ENCODE results near the gene ADARB2.
A peak's percentile ranks its signal among the peaks of the same experiment; 100 is the strongest.

ADARB2 gene

DNA sequence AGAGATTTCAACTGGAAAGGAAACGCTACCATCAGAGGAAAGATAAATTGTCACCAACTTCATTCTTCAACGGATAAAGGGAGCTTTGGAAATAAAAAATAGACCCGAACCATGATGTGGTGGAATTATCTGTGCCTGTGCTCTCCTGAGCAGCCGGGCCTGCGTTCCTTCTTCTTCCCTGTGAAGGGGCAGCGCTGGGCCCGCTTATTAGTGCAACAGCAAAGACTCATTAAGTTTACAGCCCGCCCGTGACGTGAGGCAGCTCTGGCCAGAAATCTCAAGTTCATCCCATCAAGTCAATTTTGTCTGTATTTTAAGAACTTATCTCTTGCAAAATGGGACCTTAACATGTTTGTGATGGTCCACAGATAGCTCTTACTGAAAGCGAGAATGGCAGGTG, 193.7 kb downstream of the ADARB2 start:
- Histone ChIP-seq H3K14ac (ENCODE audit: low read length) (no peak overlapping the region), H3K4ac (ENCODE audit: low read length) (no peak overlapping the region), H3K4me2 (ENCODE audit: insufficient read depth, low read length, poor library complexity, severe bottlenecking) (no peak overlapping the region), H2BK12ac (ENCODE audit: low read length) (no peak overlapping the region), H4K8ac (ENCODE audit: low read depth, low read length) (no peak overlapping the region), H2AK5ac (ENCODE audit: low read depth, low read length) (no peak overlapping the region), H3K9me3 (replicated peaks in 1 of 2; ENCODE audit: control insufficient read depth in 2 of 2, insufficient read depth in 1 of 2, low read depth in 1 of 2, low read length in 2 of 2) (peaks cover 0 to 11% of the 10 kb centered on the region in 2 donors), H2AFZ (ENCODE audit: low read length) (no peak overlapping the region), H2BK15ac (ENCODE audit: low read length) (no peak overlapping the region), H3K27ac (replicated peaks; ENCODE audit: low read length) (no peak overlapping the region), H2BK5ac (ENCODE audit: low read length) (no peak overlapping the region), H3K4me1 (ENCODE audit: control insufficient read depth in 2 of 2, insufficient read depth in 1 of 2, low read depth in 1 of 2, low read length in 2 of 2) (no peaks in the 10 kb centered on the region), H3K23ac (ENCODE audit: low read depth, low read length, poor library complexity) (no peak overlapping the region), H3K18ac (ENCODE audit: low read length) (no peak overlapping the region), H3K27me3 (ENCODE audit: control insufficient read depth in 3 of 3, insufficient read depth in 3 of 3, low read depth in 1 of 3, low read length in 3 of 3) (no peaks in the 10 kb centered on the region), H3K36me3 (replicated peaks in 1 of 2; ENCODE audit: control insufficient read depth in 2 of 2, insufficient read depth in 2 of 2, low read length in 2 of 2) (no peaks in the 10 kb centered on the region), H4K91ac (ENCODE audit: low read depth, low read length, poor library complexity) (no peak overlapping the region), H3K9ac (ENCODE audit: low read depth, low read length, poor library complexity) (no peak overlapping the region), H2BK120ac (ENCODE audit: low read depth, low read length) (no peak overlapping the region), H3K79me1 (ENCODE audit: low read depth, low read length) (no peaks in the 10 kb centered on the region), H3K4me3 (ENCODE audit: low read length in 2 of 2) (no peak overlapping the region)
- DNase-seq (ENCODE audit: low spot score) = no peak
- WGBS, 2 donors (ENCODE audit: extremely low coverage in 2 of 2, insufficient read length in 2 of 2, insufficient replicate concordance in 1 of 2) = no CpG with 5 or more reads among the region's 11 CpGs

DNA sequence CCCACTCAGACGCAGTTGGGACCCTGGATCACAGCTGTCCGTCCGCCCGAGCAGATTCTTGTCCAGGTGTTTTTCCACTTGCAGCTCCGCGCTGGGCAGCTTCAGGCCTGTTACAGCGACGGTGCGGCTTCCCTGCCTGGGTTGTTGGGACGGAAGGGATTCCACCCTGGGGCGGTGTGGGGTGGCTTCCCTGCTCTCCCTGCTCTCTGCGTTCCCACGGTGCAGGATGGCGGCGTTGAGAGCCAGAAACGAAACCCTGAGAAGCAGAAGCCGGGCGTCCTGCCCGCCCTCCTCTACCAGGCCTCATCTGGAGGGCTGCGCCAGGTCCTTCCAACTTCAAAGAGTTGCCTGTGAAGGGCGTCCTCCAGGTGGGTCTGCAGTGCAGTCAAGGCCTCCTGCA, 194.4 kb downstream of the ADARB2 start:
- Histone ChIP-seq H3K4me1 (ENCODE audit: control insufficient read depth in 2 of 2, insufficient read depth in 1 of 2, low read depth in 1 of 2, low read length in 2 of 2) (no peaks in the 10 kb centered on the region), H2BK120ac (ENCODE audit: low read depth, low read length) (no peak overlapping the region), H3K14ac (ENCODE audit: low read length) (no peak overlapping the region), H3K27ac (replicated peaks; ENCODE audit: low read length) (no peak overlapping the region), H2BK5ac (ENCODE audit: low read length) (no peak overlapping the region), H2AK5ac (ENCODE audit: low read depth, low read length) (peak overlapping the region; percentile 63), H3K79me1 (ENCODE audit: low read depth, low read length) (peaks cover 2% of the 10 kb centered on the region), H2AFZ (ENCODE audit: low read length) (no peak overlapping the region), H4K8ac (ENCODE audit: low read depth, low read length) (no peak overlapping the region), H3K36me3 (replicated peaks in 1 of 2; ENCODE audit: control insufficient read depth in 2 of 2, insufficient read depth in 2 of 2, low read length in 2 of 2) (no peaks in the 10 kb centered on the region), H3K4me3 (ENCODE audit: low read length in 2 of 2) (no peak overlapping the region), H4K91ac (ENCODE audit: low read depth, low read length, poor library complexity) (peak overlapping the region; percentile 72), H3K18ac (ENCODE audit: low read length) (peak overlapping the region; percentile 87), H2BK12ac (ENCODE audit: low read length) (peak overlapping the region; percentile 73), H3K4me2 (ENCODE audit: insufficient read depth, low read length, poor library complexity, severe bottlenecking) (no peak overlapping the region), H2BK15ac (ENCODE audit: low read length) (no peak overlapping the region), H3K9ac (ENCODE audit: low read depth, low read length, poor library complexity) (peak overlapping the region; percentile 21), H3K9me3 (replicated peaks in 1 of 2; ENCODE audit: control insufficient read depth in 2 of 2, insufficient read depth in 1 of 2, low read depth in 1 of 2, low read length in 2 of 2) (peaks cover 0 to 6% of the 10 kb centered on the region in 2 donors), H3K4ac (ENCODE audit: low read length) (no peak overlapping the region), H3K23ac (ENCODE audit: low read depth, low read length, poor library complexity) (no peak overlapping the region), H3K27me3 (ENCODE audit: control insufficient read depth in 3 of 3, insufficient read depth in 3 of 3, low read depth in 1 of 3, low read length in 3 of 3) (no peaks in the 10 kb centered on the region)
- DNase-seq (ENCODE audit: low spot score) = no peak
- no CpG with 5 or more reads among the region's 21 CpGs for WGBS, 2 donors (ENCODE audit: extremely low coverage in 2 of 2, insufficient read length in 2 of 2, insufficient replicate concordance in 1 of 2)

DNA sequence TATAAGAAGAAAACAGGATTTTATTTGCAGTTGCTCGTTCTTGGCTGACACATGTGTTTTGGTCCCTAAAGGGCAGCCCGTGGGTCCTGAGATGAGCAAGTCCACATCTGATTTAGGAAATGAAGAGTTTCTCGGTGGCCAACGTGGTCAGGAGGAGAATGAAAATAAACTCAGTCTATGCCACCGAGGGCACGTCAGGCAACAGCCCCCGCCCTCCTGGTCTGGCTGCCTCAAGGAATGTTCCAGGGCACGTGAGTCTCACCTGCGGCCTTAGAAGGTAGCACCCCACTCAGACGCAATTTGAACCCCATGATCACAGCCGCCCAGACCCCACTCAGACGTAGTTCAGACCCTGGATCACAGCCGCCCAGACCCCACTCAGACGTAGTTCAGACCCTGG, 197.2 kb downstream of the ADARB2 start:
- no peaks in the 10 kb centered on the region for H3K27me3 ChIP-seq (ENCODE audit: control insufficient read depth in 3 of 3, insufficient read depth in 3 of 3, low read depth in 1 of 3, low read length in 3 of 3)
- no peak for DNase-seq (ENCODE audit: low spot score)
- H3K36me3 ChIP-seq (replicated peaks in 1 of 2; ENCODE audit: control insufficient read depth in 2 of 2, insufficient read depth in 2 of 2, low read length in 2 of 2) = no peaks in the 10 kb centered on the region
- no peak overlapping the region for H3K18ac ChIP-seq (ENCODE audit: low read length)
- no peak overlapping the region for H2BK120ac ChIP-seq (ENCODE audit: low read depth, low read length)
- no peaks in the 10 kb centered on the region for H3K9me3 ChIP-seq (replicated peaks in 1 of 2; ENCODE audit: control insufficient read depth in 2 of 2, insufficient read depth in 1 of 2, low read depth in 1 of 2, low read length in 2 of 2)
- H3K9ac ChIP-seq (ENCODE audit: low read depth, low read length, poor library complexity) = no peak overlapping the region
- H2BK12ac ChIP-seq (ENCODE audit: low read length) = no peak overlapping the region
- H4K8ac ChIP-seq (ENCODE audit: low read depth, low read length) = no peak overlapping the region
- H3K4me2 ChIP-seq (ENCODE audit: insufficient read depth, low read length, poor library complexity, severe bottlenecking) = no peak overlapping the region
- H3K23ac ChIP-seq (ENCODE audit: low read depth, low read length, poor library complexity) = no peak overlapping the region
- H3K27ac ChIP-seq (replicated peaks; ENCODE audit: low read length) = no peak overlapping the region
- H2BK5ac ChIP-seq (ENCODE audit: low read length) = no peak overlapping the region
- no CpG with 5 or more reads among the region's 14 CpGs for WGBS, 2 donors (ENCODE audit: extremely low coverage in 2 of 2, insufficient read length in 2 of 2, insufficient replicate concordance in 1 of 2)
- H3K4me1 ChIP-seq (ENCODE audit: control insufficient read depth in 2 of 2, insufficient read depth in 1 of 2, low read depth in 1 of 2, low read length in 2 of 2) = no peaks in the 10 kb centered on the region
- peak overlapping the region; percentile 63 for H3K14ac ChIP-seq (ENCODE audit: low read length)
- no peak overlapping the region for H2AFZ ChIP-seq (ENCODE audit: low read length)
- H3K4ac ChIP-seq (ENCODE audit: low read length) = no peak overlapping the region
- H2AK5ac ChIP-seq (ENCODE audit: low read depth, low read length) = no peak overlapping the region
- no peak overlapping the region for H2BK15ac ChIP-seq (ENCODE audit: low read length)
- H4K91ac ChIP-seq (ENCODE audit: low read depth, low read length, poor library complexity) = no peak overlapping the region
- H3K79me1 ChIP-seq (ENCODE audit: low read depth, low read length) = peaks cover 2% of the 10 kb centered on the region
- no peak overlapping the region for H3K4me3 ChIP-seq (ENCODE audit: low read length in 2 of 2)

- WGBS, 2 donors (ENCODE audit: extremely low coverage in 2 of 2, insufficient read length in 2 of 2, insufficient replicate concordance in 1 of 2) = no CpG with 5 or more reads among the region's 5 CpGs
- Histone ChIP-seq H3K4me3 (ENCODE audit: low read length in 2 of 2) (no peak overlapping the region), H3K79me1 (ENCODE audit: low read depth, low read length) (peaks cover 2% of the 10 kb centered on the region), H3K9ac (ENCODE audit: low read depth, low read length, poor library complexity) (no peak overlapping the region), H3K18ac (ENCODE audit: low read length) (no peak overlapping the region), H2BK15ac (ENCODE audit: low read length) (no peak overlapping the region), H2BK12ac (ENCODE audit: low read length) (no peak overlapping the region), H3K14ac (ENCODE audit: low read length) (no peak overlapping the region), H3K27ac (replicated peaks; ENCODE audit: low read length) (no peak overlapping the region), H3K27me3 (ENCODE audit: control insufficient read depth in 3 of 3, insufficient read depth in 3 of 3, low read depth in 1 of 3, low read length in 3 of 3) (no peaks in the 10 kb centered on the region), H3K9me3 (replicated peaks in 1 of 2; ENCODE audit: control insufficient read depth in 2 of 2, insufficient read depth in 1 of 2, low read depth in 1 of 2, low read length in 2 of 2) (no peaks in the 10 kb centered on the region), H3K4ac (ENCODE audit: low read length) (no peak overlapping the region), H2AK5ac (ENCODE audit: low read depth, low read length) (no peak overlapping the region), H3K36me3 (replicated peaks in 1 of 2; ENCODE audit: control insufficient read depth in 2 of 2, insufficient read depth in 2 of 2, low read length in 2 of 2) (no peaks in the 10 kb centered on the region), H3K4me2 (ENCODE audit: insufficient read depth, low read length, poor library complexity, severe bottlenecking) (no peak overlapping the region), H2BK5ac (ENCODE audit: low read length) (no peak overlapping the region), H3K23ac (ENCODE audit: low read depth, low read length, poor library complexity) (no peak overlapping the region), H4K91ac (ENCODE audit: low read depth, low read length, poor library complexity) (no peak overlapping the region), H4K8ac (ENCODE audit: low read depth, low read length) (no peak overlapping the region), H3K4me1 (ENCODE audit: control insufficient read depth in 2 of 2, insufficient read depth in 1 of 2, low read depth in 1 of 2, low read length in 2 of 2) (no peaks in the 10 kb centered on the region), H2AFZ (ENCODE audit: low read length) (no peak overlapping the region), H2BK120ac (ENCODE audit: low read depth, low read length) (no peak overlapping the region)
- no peak for DNase-seq (ENCODE audit: low spot score)
Observed at GRCh38 chr10:1539216-1539615, 198.1 kb downstream of the ADARB2 start.
